C4-2B (cell line): ENCODE results near the gene LNPK.

Experiments used
- H3K27ac ChIP-seq: fragments of 450-650 bp; 2 replicates; pipeline ENCODE4 v1.5.1; 2017
- ZFX ChIP-seq: fragments of 450-650 bp; IDR thresholded peaks from 2 replicates; pipeline ENCODE4 v1.6.1; 2017
- TF ChIP-seq, protein P1 (sequence below): fragments of 450-650 bp; conservative IDR thresholded peaks from 2 replicates; pipeline ENCODE4 v1.5.1; 2017; ENCODE audit warnings: mild to moderate bottlenecking

LNPK gene

DNA sequence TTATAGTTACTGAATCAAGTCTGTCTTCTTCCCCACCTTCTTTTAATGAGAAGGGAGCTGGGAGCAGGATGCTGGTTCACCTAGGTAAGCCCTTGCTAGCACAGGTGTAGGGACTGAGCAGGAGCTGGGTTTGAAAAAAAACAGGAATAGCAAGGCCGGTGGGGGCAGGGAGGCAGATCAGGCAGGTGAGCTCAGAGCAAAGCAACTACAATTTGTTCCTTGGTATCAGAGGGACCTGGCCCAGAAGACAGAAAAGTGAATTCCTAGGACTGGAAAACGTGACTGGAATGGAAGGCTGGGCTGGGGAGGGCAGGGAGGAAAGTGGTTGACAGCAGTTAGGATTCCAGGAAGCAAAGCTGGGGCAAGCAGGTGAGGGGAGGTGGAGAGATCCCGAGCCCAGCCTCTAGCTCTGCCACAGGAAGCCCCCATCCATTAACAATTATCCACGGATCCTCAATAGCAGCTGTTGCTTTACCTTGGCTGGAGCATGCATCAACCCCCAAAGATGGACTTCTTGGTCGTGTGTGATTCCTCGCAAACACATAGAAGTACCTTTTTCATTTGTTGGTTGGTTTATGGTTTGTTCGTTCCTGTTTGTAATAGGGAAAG, 118.4 kb downstream of the LNPK start:
- no peak overlapping the region for H3K27ac ChIP-seq
- TF ChIP-seq, protein P1, sequence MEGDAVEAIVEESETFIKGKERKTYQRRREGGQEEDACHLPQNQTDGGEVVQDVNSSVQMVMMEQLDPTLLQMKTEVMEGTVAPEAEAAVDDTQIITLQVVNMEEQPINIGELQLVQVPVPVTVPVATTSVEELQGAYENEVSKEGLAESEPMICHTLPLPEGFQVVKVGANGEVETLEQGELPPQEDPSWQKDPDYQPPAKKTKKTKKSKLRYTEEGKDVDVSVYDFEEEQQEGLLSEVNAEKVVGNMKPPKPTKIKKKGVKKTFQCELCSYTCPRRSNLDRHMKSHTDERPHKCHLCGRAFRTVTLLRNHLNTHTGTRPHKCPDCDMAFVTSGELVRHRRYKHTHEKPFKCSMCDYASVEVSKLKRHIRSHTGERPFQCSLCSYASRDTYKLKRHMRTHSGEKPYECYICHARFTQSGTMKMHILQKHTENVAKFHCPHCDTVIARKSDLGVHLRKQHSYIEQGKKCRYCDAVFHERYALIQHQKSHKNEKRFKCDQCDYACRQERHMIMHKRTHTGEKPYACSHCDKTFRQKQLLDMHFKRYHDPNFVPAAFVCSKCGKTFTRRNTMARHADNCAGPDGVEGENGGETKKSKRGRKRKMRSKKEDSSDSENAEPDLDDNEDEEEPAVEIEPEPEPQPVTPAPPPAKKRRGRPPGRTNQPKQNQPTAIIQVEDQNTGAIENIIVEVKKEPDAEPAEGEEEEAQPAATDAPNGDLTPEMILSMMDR, result no peak
- no peak for TF ChIP-seq ZFX

DNA sequence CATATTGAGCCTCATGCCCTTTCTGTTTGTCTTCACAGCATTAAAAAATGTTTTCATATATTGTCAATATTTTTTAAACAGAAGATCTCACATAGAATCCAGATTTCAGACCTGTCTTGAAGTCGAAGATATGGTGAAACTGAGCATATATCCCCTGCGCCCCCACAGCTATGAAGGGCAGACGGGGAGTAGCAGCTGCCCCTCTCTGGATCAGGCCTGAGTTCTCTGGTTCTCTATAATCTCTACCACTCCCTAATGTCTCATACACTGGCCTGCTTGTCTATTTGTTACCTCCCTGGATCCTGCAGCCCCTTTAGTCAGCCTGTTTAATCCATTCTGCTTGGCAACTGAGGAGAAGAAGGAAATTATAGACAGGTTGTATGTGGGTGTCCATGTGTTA, 122.4 kb downstream of the LNPK start:
- no peak overlapping the region for H3K27ac ChIP-seq
- TF ChIP-seq ZFX, result no peak

DNA sequence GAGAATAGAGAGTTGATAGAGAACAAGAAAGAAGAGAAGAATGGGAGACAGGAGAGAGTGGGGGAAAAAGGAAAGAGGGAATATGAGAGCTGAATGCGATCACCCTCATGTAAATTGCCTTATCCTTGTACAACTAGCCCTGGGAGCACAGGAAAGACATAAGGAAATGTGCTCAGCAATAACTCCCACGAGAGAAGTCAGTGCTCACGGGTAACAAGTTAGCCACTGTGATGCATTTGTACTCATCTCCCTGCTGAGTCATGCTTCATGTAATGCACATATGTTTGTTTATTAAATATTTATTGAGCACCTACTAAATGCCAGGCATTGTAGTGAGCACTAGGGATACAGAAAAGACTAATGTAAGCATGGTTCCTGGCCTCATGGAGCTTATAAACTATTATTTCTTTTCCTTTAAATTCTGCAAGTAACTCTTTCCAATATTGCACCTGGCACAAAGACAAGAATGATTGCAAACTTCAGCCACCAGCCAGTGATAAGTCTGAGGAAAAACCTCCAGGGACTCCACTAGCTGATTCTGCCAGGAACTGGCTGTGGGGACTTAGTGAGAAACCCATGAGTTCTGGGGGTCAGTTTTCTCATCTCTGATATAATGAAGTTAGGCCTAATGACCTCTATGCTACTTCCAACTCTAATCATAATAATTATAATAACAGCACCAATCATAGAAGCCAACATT, 124.1 kb downstream of the LNPK start:
- H3K27ac ChIP-seq, result no peak overlapping the region
- TF ChIP-seq, protein P1, result no peak
- no peak for TF ChIP-seq ZFX

DNA sequence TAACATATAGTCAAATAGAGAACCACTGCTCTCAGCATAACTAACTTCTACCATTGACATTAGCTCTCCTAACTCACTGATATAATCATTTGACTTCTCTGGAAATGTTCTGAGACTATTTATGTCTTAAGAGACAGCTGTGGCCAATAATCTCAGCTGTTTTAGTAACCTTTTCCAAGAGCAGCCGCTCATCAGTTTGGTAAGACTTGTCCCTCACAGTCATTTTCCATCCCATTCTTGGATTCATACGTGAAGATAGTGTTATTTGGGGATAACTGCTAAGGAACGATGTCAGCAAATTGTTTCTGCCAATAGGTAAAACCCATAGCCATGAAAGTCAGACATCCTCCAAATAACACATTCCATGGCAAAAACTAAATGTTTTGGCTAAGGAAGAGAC, 127.8 kb downstream of the LNPK start:
- TF ChIP-seq ZFX, result no peak
- TF ChIP-seq, protein P1, result no peak
- no peak overlapping the region for H3K27ac ChIP-seq
